SK-N-SH treated with all-trans-retinoic acid at 6 μM for 48 hours (cell line): ENCODE results near the gene TF.

Source experiments
- ATAC-seq: fragments of 200-7000 bp; cut with Tn5 transposase; 3 replicates; pipeline ENCODE4 v1.9.1; 2020; ENCODE audit warnings: mild to moderate bottlenecking, moderate library complexity
- ARNTL ChIP-seq: fragments of 450-650 bp; formaldehyde crosslinking; IDR thresholded peaks from 2 replicates; pipeline ENCODE4 v1.5.0; 2020; ENCODE audit warnings: low read depth, mild to moderate bottlenecking, moderate library complexity, borderline replicate concordance
- BACH2 ChIP-seq: fragments of 250-450 bp; sonication (Bioruptor Pico); IDR thresholded peaks from 2 replicates; pipeline ENCODE4 v1.9.0; 2021; ENCODE audit warnings: mild to moderate bottlenecking, borderline replicate concordance
- CREB5 ChIP-seq: fragments of 250-450 bp; sonication (Bioruptor Pico); IDR thresholded peaks from 2 replicates; pipeline ENCODE4 v1.5.1; 2020; ENCODE audit warnings: low read depth, mild to moderate bottlenecking, moderate library complexity
- CSDC2 ChIP-seq: fragments of 250-450 bp; sonication (Bioruptor Pico); IDR thresholded peaks from 2 replicates; pipeline ENCODE4 v1.5.0; 2020; ENCODE audit warnings: mild to moderate bottlenecking, moderate library complexity
- ESRRG ChIP-seq: fragments of 250-450 bp; sonication (Bioruptor Pico); IDR thresholded peaks from 2 replicates; pipeline ENCODE4 v1.6.1; 2021; ENCODE audit warnings: mild to moderate bottlenecking
- GLIS3 ChIP-seq: fragments of 250-450 bp; sonication (Bioruptor Pico); IDR thresholded peaks from 2 replicates; pipeline ENCODE4 v1.5.0; 2020; ENCODE audit warnings: mild to moderate bottlenecking, moderate library complexity
- ISL1 ChIP-seq: fragments of 250-450 bp; sonication (Bioruptor Pico); IDR thresholded peaks from 2 replicates; pipeline ENCODE4 v2.1.2; 2022; ENCODE audit warnings: mild to moderate bottlenecking, moderate library complexity
- OSR1 ChIP-seq: fragments of 250-450 bp; sonication (Bioruptor Pico); IDR thresholded peaks from 2 replicates; pipeline ENCODE4 v1.8.0; 2022; ENCODE audit warnings: moderate library complexity, mild to moderate bottlenecking, inconsistent platforms
- PPARA ChIP-seq: fragments of 250-450 bp; sonication (Bioruptor Pico); IDR thresholded peaks from 2 replicates; pipeline ENCODE4 v1.5.0; 2020; ENCODE audit warnings: mild to moderate bottlenecking, borderline replicate concordance
- RARB ChIP-seq: fragments of 250-450 bp; sonication (Bioruptor Pico); IDR thresholded peaks from 2 replicates; pipeline ENCODE4 v1.8.0; 2021; ENCODE audit warnings: mild to moderate bottlenecking, moderate library complexity
- SNAI2 ChIP-seq: fragments of 250-450 bp; sonication (Bioruptor Pico); IDR thresholded peaks from 2 replicates; pipeline ENCODE4 v1.5.0; 2020; ENCODE audit warnings: mild to moderate bottlenecking, moderate library complexity
- TCF4 ChIP-seq: fragments of 250-450 bp; sonication (Bioruptor Pico); IDR thresholded peaks from 2 replicates; pipeline ENCODE4 v1.8.0; 2021; ENCODE audit warnings: mild to moderate bottlenecking, moderate library complexity, borderline replicate concordance
- TOX ChIP-seq: fragments of 250-450 bp; sonication (Bioruptor Pico); IDR thresholded peaks from 2 replicates; pipeline ENCODE4 v1.8.0; 2021; ENCODE audit warnings: mild to moderate bottlenecking, moderate library complexity, borderline replicate concordance
- TSHZ2 ChIP-seq: fragments of 250-450 bp; sonication (Bioruptor Pico); IDR thresholded peaks from 2 replicates; pipeline ENCODE4 v1.5.0; 2020; ENCODE audit warnings: mild to moderate bottlenecking, moderate library complexity
- ZC3H10 ChIP-seq: fragments of 250-450 bp; sonication (Bioruptor Pico); IDR thresholded peaks from 2 replicates; pipeline ENCODE4 v1.5.1; 2021; ENCODE audit warnings: mild to moderate bottlenecking, moderate library complexity
- ZFP3 ChIP-seq: fragments of 250-450 bp; sonication (Bioruptor Pico); IDR thresholded peaks from 2 replicates; pipeline ENCODE4 v1.5.0; 2020; ENCODE audit warnings: mild to moderate bottlenecking, moderate library complexity
- ZFP30 ChIP-seq: fragments of 450-650 bp; formaldehyde crosslinking; IDR thresholded peaks from 2 replicates; pipeline ENCODE4 v1.5.0; 2022; ENCODE audit warnings: mild to moderate bottlenecking, moderate library complexity
- ZNF565 ChIP-seq: fragments of 450-650 bp; formaldehyde crosslinking; conservative IDR thresholded peaks from 2 replicates; pipeline ENCODE4 v1.5.0; 2020; ENCODE audit warnings: low read depth, mild to moderate bottlenecking, moderate library complexity
- ZNF70 ChIP-seq: fragments of 450-650 bp; formaldehyde crosslinking; IDR thresholded peaks from 2 replicates; pipeline ENCODE4 v1.5.0; 2020; ENCODE audit warnings: mild to moderate bottlenecking, moderate library complexity
- ZNF8 ChIP-seq: fragments of 450-650 bp; formaldehyde crosslinking; IDR thresholded peaks from 2 replicates; pipeline ENCODE4 v1.5.0; 2020; ENCODE audit warnings: mild to moderate bottlenecking, moderate library complexity
- TF ChIP-seq, protein P1 (sequence below): fragments of 250-450 bp; sonication (Bioruptor Pico); IDR thresholded peaks from 2 replicates; pipeline ENCODE4 v1.8.0; 2020; ENCODE audit warnings: mild to moderate bottlenecking, moderate library complexity, borderline replicate concordance
- TF ChIP-seq, protein P2 (sequence below): fragments of 250-450 bp; sonication (Bioruptor Pico); IDR thresholded peaks from 2 replicates; pipeline ENCODE4 v1.5.1; 2021; ENCODE audit warnings: mild to moderate bottlenecking, moderate library complexity
- TF ChIP-seq, protein P3 (sequence below): fragments of 250-450 bp; sonication (Bioruptor Pico); IDR thresholded peaks from 2 replicates; pipeline ENCODE4 v1.8.0; 2021; ENCODE audit warnings: low read depth, mild to moderate bottlenecking, moderate library complexity, borderline replicate concordance

TF gene

GRCh38 chr3:133827136-133827535 lies 80.9 kb downstream of the TF start:
- no peak for ATAC-seq
- TF ChIP-seq ZFP30 (CRISPR knock-in tag) = no peak
- no peak for TF ChIP-seq CREB5 (CRISPR knock-in tag)
- no peak for TF ChIP-seq ISL1 (CRISPR knock-in tag)
- TF ChIP-seq ESRRG (CRISPR knock-in tag) = no peak
- no peak for TF ChIP-seq RARB (CRISPR knock-in tag)
- TF ChIP-seq BACH2 (CRISPR knock-in tag) = no peak
- TF ChIP-seq ZNF565 (CRISPR knock-in tag) = no peak
- TF ChIP-seq ZC3H10 (CRISPR knock-in tag) = no peak
- TF ChIP-seq ZFP3 (CRISPR knock-in tag) = no peak
- TF ChIP-seq TOX = no peak
- TF ChIP-seq ZNF8 (CRISPR knock-in tag) = no peak
- no peak for TF ChIP-seq GLIS3 (CRISPR knock-in tag)
- no peak for TF ChIP-seq OSR1 (CRISPR knock-in tag)
- TF ChIP-seq CSDC2 (CRISPR knock-in tag) = no peak
- TF ChIP-seq TSHZ2 (CRISPR knock-in tag) = no peak
- TF ChIP-seq, protein P1, sequence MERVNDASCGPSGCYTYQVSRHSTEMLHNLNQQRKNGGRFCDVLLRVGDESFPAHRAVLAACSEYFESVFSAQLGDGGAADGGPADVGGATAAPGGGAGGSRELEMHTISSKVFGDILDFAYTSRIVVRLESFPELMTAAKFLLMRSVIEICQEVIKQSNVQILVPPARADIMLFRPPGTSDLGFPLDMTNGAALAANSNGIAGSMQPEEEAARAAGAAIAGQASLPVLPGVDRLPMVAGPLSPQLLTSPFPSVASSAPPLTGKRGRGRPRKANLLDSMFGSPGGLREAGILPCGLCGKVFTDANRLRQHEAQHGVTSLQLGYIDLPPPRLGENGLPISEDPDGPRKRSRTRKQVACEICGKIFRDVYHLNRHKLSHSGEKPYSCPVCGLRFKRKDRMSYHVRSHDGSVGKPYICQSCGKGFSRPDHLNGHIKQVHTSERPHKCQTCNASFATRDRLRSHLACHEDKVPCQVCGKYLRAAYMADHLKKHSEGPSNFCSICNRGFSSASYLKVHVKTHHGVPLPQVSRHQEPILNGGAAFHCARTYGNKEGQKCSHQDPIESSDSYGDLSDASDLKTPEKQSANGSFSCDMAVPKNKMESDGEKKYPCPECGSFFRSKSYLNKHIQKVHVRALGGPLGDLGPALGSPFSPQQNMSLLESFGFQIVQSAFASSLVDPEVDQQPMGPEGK (CRISPR knock-in tag) = no peak
- TF ChIP-seq, protein P2, sequence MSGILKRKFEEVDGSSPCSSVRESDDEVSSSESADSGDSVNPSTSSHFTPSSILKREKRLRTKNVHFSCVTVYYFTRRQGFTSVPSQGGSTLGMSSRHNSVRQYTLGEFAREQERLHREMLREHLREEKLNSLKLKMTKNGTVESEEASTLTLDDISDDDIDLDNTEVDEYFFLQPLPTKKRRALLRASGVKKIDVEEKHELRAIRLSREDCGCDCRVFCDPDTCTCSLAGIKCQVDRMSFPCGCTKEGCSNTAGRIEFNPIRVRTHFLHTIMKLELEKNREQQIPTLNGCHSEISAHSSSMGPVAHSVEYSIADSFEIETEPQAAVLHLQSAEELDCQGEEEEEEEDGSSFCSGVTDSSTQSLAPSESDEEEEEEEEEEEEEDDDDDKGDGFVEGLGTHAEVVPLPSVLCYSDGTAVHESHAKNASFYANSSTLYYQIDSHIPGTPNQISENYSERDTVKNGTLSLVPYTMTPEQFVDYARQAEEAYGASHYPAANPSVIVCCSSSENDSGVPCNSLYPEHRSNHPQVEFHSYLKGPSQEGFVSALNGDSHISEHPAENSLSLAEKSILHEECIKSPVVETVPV (CRISPR knock-in tag) = no peak
- TF ChIP-seq, protein P3, sequence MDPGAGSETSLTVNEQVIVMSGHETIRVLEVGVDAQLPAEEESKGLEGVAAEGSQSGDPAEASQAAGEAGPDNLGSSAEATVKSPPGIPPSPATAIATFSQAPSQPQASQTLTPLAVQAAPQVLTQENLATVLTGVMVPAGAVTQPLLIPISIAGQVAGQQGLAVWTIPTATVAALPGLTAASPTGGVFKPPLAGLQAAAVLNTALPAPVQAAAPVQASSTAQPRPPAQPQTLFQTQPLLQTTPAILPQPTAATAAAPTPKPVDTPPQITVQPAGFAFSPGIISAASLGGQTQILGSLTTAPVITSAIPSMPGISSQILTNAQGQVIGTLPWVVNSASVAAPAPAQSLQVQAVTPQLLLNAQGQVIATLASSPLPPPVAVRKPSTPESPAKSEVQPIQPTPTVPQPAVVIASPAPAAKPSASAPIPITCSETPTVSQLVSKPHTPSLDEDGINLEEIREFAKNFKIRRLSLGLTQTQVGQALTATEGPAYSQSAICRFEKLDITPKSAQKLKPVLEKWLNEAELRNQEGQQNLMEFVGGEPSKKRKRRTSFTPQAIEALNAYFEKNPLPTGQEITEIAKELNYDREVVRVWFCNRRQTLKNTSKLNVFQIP = no peak

GRCh38 chr3:133827684-133828083 lies 81.5 kb downstream of the TF start:
- no peak for TF ChIP-seq TCF4 (CRISPR knock-in tag)
- TF ChIP-seq OSR1 (CRISPR knock-in tag) = no peak
- TF ChIP-seq ARNTL (CRISPR knock-in tag) = no peak
- no peak for TF ChIP-seq TOX
- TF ChIP-seq ZC3H10 (CRISPR knock-in tag) = no peak
- TF ChIP-seq TSHZ2 (CRISPR knock-in tag) = no peak
- TF ChIP-seq ZFP3 (CRISPR knock-in tag) = no peak
- TF ChIP-seq ESRRG (CRISPR knock-in tag) = no peak
- no peak for TF ChIP-seq SNAI2
- no peak for TF ChIP-seq ZNF565 (CRISPR knock-in tag)
- no peak for TF ChIP-seq ZFP30 (CRISPR knock-in tag)
- TF ChIP-seq PPARA = no peak
- no peak for TF ChIP-seq ZNF70
- TF ChIP-seq, protein P1 (CRISPR knock-in tag) = no peak
- no peak for ATAC-seq
